ENCODE results near the gene C17orf113.

C17orf113 gene

GRCh38 chr17:42059815-42060214, 9.4 kb upstream of the C17orf113 start:
- Histone ChIP-seq H3K36me3 (ENCODE audit: insufficient read depth) (no peaks in the 10 kb centered on the region), H2AFZ (ENCODE audit: low read depth) (no peak overlapping the region), H3K4me1 (ENCODE audit: low read depth, poor library complexity, severe bottlenecking) (no peaks in the 10 kb centered on the region), H3K4me3 (IDR thresholded peaks at IDR 0.05; ENCODE audit: insufficient read depth, low read depth, low read length) (no peak overlapping the region), H3K79me2 (ENCODE audit: insufficient read depth, low read depth) (no peaks in the 10 kb centered on the region), H3K27ac (no peak overlapping the region), H3K27me3 (ENCODE audit: insufficient read depth, low read depth) (peaks cover 7% of the 10 kb centered on the region; the same call in 1 of the 2 replicates), H3K9ac (no peak overlapping the region), H4K20me1 (ENCODE audit: insufficient read depth) (no peaks in the 10 kb centered on the region), H3K4me2 (no peak overlapping the region)
- TF ChIP-seq CTCF (conservative IDR thresholded peaks at IDR 0.05; ENCODE audit: low read depth, low read length): no peak

GRCh38 chr17:42058063-42058462, 7.7 kb upstream of the C17orf113 start:
- H3K9ac ChIP-seq: no peak overlapping the region
- no peak for TF ChIP-seq CTCF (conservative IDR thresholded peaks at IDR 0.05; ENCODE audit: low read depth, low read length)

GRCh38 chr17:42056635-42057034, 6.2 kb upstream of the C17orf113 start:
- no peaks in the 10 kb centered on the region for H4K20me1 ChIP-seq (ENCODE audit: insufficient read depth)
- H3K36me3 ChIP-seq (ENCODE audit: insufficient read depth): no peaks in the 10 kb centered on the region
- no peaks in the 10 kb centered on the region for H3K4me1 ChIP-seq (ENCODE audit: low read depth, poor library complexity, severe bottlenecking)
- TF ChIP-seq CTCF (conservative IDR thresholded peaks at IDR 0.05; ENCODE audit: low read depth, low read length): no peak
- no peaks in the 10 kb centered on the region for H3K79me2 ChIP-seq (ENCODE audit: insufficient read depth, low read depth)
- no peak overlapping the region for H3K4me2 ChIP-seq
- no peak overlapping the region for H2AFZ ChIP-seq (ENCODE audit: low read depth)
- no peak overlapping the region for H3K27ac ChIP-seq
- H3K9ac ChIP-seq: no peak overlapping the region
- H3K27me3 ChIP-seq (ENCODE audit: insufficient read depth, low read depth): peaks cover 34% of the 10 kb centered on the region
- H3K4me3 ChIP-seq (IDR thresholded peaks at IDR 0.05; ENCODE audit: insufficient read depth, low read depth, low read length): no peak overlapping the region

More at GRCh38 chr17:42058063-42058462, 7.7 kb upstream of the C17orf113 start:
- Histone ChIP-seq H3K79me2 (ENCODE audit: insufficient read depth, low read depth) (no peaks in the 10 kb centered on the region), H3K27me3 (ENCODE audit: insufficient read depth, low read depth) (peaks cover 22% of the 10 kb centered on the region), H3K27ac (no peak overlapping the region), H2AFZ (ENCODE audit: low read depth) (no peak overlapping the region), H3K4me3 (IDR thresholded peaks at IDR 0.05; ENCODE audit: insufficient read depth, low read depth, low read length) (no peak overlapping the region), H4K20me1 (ENCODE audit: insufficient read depth) (no peaks in the 10 kb centered on the region), H3K4me2 (no peak overlapping the region), H3K36me3 (ENCODE audit: insufficient read depth) (no peaks in the 10 kb centered on the region), H3K4me1 (ENCODE audit: low read depth, poor library complexity, severe bottlenecking) (no peaks in the 10 kb centered on the region)

GRCh38 chr17:42055496-42055895, 5.1 kb upstream of the C17orf113 start:
- peaks cover 44% of the 10 kb centered on the region for H3K27me3 ChIP-seq (ENCODE audit: insufficient read depth, low read depth)
- no peaks in the 10 kb centered on the region for H3K4me1 ChIP-seq (ENCODE audit: low read depth, poor library complexity, severe bottlenecking)
- H3K36me3 ChIP-seq (ENCODE audit: insufficient read depth): no peaks in the 10 kb centered on the region
- H3K9ac ChIP-seq: no peak overlapping the region
- no peak overlapping the region for H2AFZ ChIP-seq (ENCODE audit: low read depth)
- no peak overlapping the region for H3K27ac ChIP-seq
- no peaks in the 10 kb centered on the region for H3K79me2 ChIP-seq (ENCODE audit: insufficient read depth, low read depth)
- H4K20me1 ChIP-seq (ENCODE audit: insufficient read depth): no peaks in the 10 kb centered on the region
- no peak overlapping the region for H3K4me3 ChIP-seq (IDR thresholded peaks at IDR 0.05; ENCODE audit: insufficient read depth, low read depth, low read length)
- H3K4me2 ChIP-seq: no peak overlapping the region
- TF ChIP-seq CTCF (conservative IDR thresholded peaks at IDR 0.05; ENCODE audit: low read depth, low read length): no peak

Measured in KMS-11 (cell line).